Liver (tissue), 9 donors: ENCODE results near the gene UNC5A. TPM values are rescaled to one million over a fixed set of nuclear protein-coding genes. Genes with fewer than 3 reads are reported as not detected.

Experiments used
- DNase-seq: peaks from one replicate; pipeline ENCODE4 v3.0.0-alpha.2; 2017; ENCODE audit warnings: low spot score
- H3K27ac ChIP-seq, 2 donors: one replicate each; pipeline ENCODE4 v1.7.0; 2013; ENCODE audit warnings: inconsistent platforms in 2 of 2, low read length in 2 of 2, control low read depth in 1 of 2, low read depth in 1 of 2, mild to moderate bottlenecking in 1 of 2
- H3K27me3 ChIP-seq, 4 donors: one replicate each; pipeline versions ENCODE4 v1.6.1 to v1.7.0; 2013; ENCODE audit warnings: low read length in 3 of 4, inconsistent platforms in 1 of 4, mild to moderate bottlenecking in 1 of 4, moderate library complexity in 1 of 4; ENCODE audit not compliant: control insufficient read depth in 4 of 4, insufficient read depth in 4 of 4
- H3K36me3 ChIP-seq, 4 donors: one replicate each; pipeline versions ENCODE4 v1.6.1 to v1.7.0; 2013; ENCODE audit warnings: low read length in 3 of 4, mild to moderate bottlenecking in 3 of 4, low read depth in 1 of 4, moderate library complexity in 1 of 4; ENCODE audit not compliant: control insufficient read depth in 4 of 4, insufficient read depth in 3 of 4
- H3K4me1 ChIP-seq, 4 donors: one replicate each; pipeline versions ENCODE4 v1.6.1 to v1.7.0; 2013; ENCODE audit warnings: low read length in 3 of 4, mild to moderate bottlenecking in 3 of 4, moderate library complexity in 1 of 4; ENCODE audit not compliant: control insufficient read depth in 4 of 4, insufficient read depth in 4 of 4
- H3K4me3 ChIP-seq, 3 donors: one replicate each; pipeline versions ENCODE4 v1.6.1 to v1.7.0; 2013; ENCODE audit warnings: low read length in 3 of 3, control low read depth in 1 of 3, low read depth in 1 of 3, mild to moderate bottlenecking in 1 of 3
- H3K9ac ChIP-seq, 2 donors: one replicate each; pipeline ENCODE4 v1.7.0; 2013; ENCODE audit warnings: low read length in 2 of 2, mild to moderate bottlenecking in 2 of 2, moderate library complexity in 2 of 2, control low read depth in 1 of 2, low read depth in 1 of 2
- H3K9me3 ChIP-seq, 4 donors: one replicate each; pipeline versions ENCODE4 v1.6.1 to v1.7.0; 2013; ENCODE audit warnings: low read length in 3 of 4; ENCODE audit not compliant: control insufficient read depth in 4 of 4
- EGR1 ChIP-seq, 2 donors: IDR thresholded peaks; 2 replicates each; pipeline ENCODE4 v1.6.1; 2016 to 2018; ENCODE audit warnings: antibody characterized with exemption in 2 of 2, low read depth in 2 of 2
- FOXA1 ChIP-seq: IDR thresholded peaks from 2 replicates; pipeline ENCODE4 v1.6.1; 2016; ENCODE audit warnings: antibody characterized with exemption
- FOXA2 ChIP-seq: IDR thresholded peaks from 2 replicates; pipeline ENCODE4 v1.6.1; 2016; ENCODE audit warnings: antibody characterized with exemption
- GABPA ChIP-seq, 2 donors: IDR thresholded peaks in 1 of 2; conservative IDR thresholded peaks in 1 of 2; 2 replicates each; pipeline ENCODE4 v1.6.1; 2016; ENCODE audit warnings: antibody characterized with exemption in 2 of 2, mild to moderate bottlenecking in 1 of 2, moderate library complexity in 1 of 2
- HNF4A ChIP-seq, 2 donors: conservative IDR thresholded peaks; 2 replicates each; pipeline ENCODE4 v1.6.1; 2016; ENCODE audit warnings: antibody characterized with exemption in 2 of 2, mild to moderate bottlenecking in 2 of 2
- HNF4G ChIP-seq: IDR thresholded peaks from 2 replicates; pipeline ENCODE4 v1.6.1; 2016; ENCODE audit warnings: antibody characterized with exemption
- JUND ChIP-seq, 2 donors: IDR thresholded peaks; 2 replicates each; pipeline ENCODE4 v1.6.1; 2016; ENCODE audit warnings: antibody characterized with exemption in 2 of 2
- MAX ChIP-seq: IDR thresholded peaks from 2 replicates; pipeline ENCODE4 v1.6.1; 2016; ENCODE audit warnings: antibody characterized with exemption
- RAD21 ChIP-seq, 2 donors: IDR thresholded peaks; 2 replicates each; pipeline ENCODE4 v1.6.1; 2016; ENCODE audit warnings: antibody characterized with exemption in 2 of 2, mild to moderate bottlenecking in 2 of 2
- RXRA ChIP-seq, 2 donors: IDR thresholded peaks; 2 replicates each; pipeline ENCODE4 v1.6.1; 2017 to 2018; ENCODE audit warnings: antibody characterized with exemption in 2 of 2, mild to moderate bottlenecking in 1 of 2
- SP1 ChIP-seq: IDR thresholded peaks from 2 replicates; pipeline ENCODE4 v1.6.1; 2018; ENCODE audit warnings: antibody characterized with exemption, mild to moderate bottlenecking
- TAF1 ChIP-seq: conservative IDR thresholded peaks from 2 replicates; pipeline ENCODE4 v1.6.1; 2016; ENCODE audit warnings: antibody characterized with exemption, mild to moderate bottlenecking
- YY1 ChIP-seq: IDR thresholded peaks from 2 replicates; pipeline ENCODE4 v1.6.1; 2016; ENCODE audit warnings: antibody characterized with exemption, mild to moderate bottlenecking
- WGBS: extraction: QIAGEN DNeasy Blood & Tissue Kit; methylation state at CpG from one replicate; pipeline ENCODE4 v1.1.7; 2013; 5-methylcytosine and 5-hydroxymethylcytosine counted together
- polyA plus RNA-seq, 2 donors: library from polyadenylated mRNA; stranded (reverse) in 1 of 2; unstranded in 1 of 2; fragments of 200-250 nt in 1 of 2; fragments of >200 nt in 1 of 2; fragmentation: Nextera tagmentation in 1 of 2; extraction: Ambion mirVana in 1 of 2; gene quantifications; one replicate each; pipeline versions ENCODE4 v1.2.1 to v1.2.3, GENCODE V29; 2013 to 2015
- total RNA-seq, 2 donors: library from RNA; depleted of rRNA; stranded (reverse); fragments of >200 nt; gene quantifications; one replicate each; pipeline ENCODE4 v1.2.3, GENCODE V29; 2014
- TF ChIP-seq, protein P1 (sequence below): IDR thresholded peaks from 2 replicates; pipeline ENCODE4 v1.6.1; 2016; ENCODE audit warnings: antibody characterized with exemption
- TF ChIP-seq, protein P2 (sequence below): fragments of 150-350 bp; IDR thresholded peaks from 2 replicates; pipeline ENCODE4 v1.5.1; 2017; ENCODE audit warnings: improper control_type of control experiment, low read depth, low read length; ENCODE audit not compliant: missing input control
- TF ChIP-seq, protein P3 (sequence below): IDR thresholded peaks from 2 replicates; pipeline ENCODE4 v1.6.1; 2016; ENCODE audit warnings: antibody characterized with exemption, mild to moderate bottlenecking
- donor health status: healthy.
- donor health status: healthy.
- donor health status: healthy.
- donor health status: healthy.
- donor health status: healthy.

The UNC5A gene
- total and polyA plus RNA-seq, 4 donors = under 0.01 to 0.07 (median 0.03) TPM; not detected in 1

- H3K27me3 ChIP-seq = peaks cover 0 to 5% (median 0%) of the 10 kb centered on the region in 4 donors
- no peaks in the 10 kb centered on the region for H3K36me3 ChIP-seq
- DNase-seq = peak; percentile 24
- no peak overlapping the region for H3K9ac ChIP-seq
- TF ChIP-seq EGR1 (IDR thresholded peaks at IDR 0.05; ENCODE audit: low read depth in 2 of 2) (no peak), SP1 (no peak), GABPA (IDR thresholded peaks at IDR 0.05 in 1 of 2, conservative IDR thresholded peaks at IDR 0.05 in 1 of 2) (no peak), FOXA2 (no peak), YY1 (no peak), TAF1 (no peak), HNF4G (no peak), RXRA (IDR thresholded peaks at IDR 0.05) (no peak), HNF4A (conservative IDR thresholded peaks at IDR 0.05) (no peak), FOXA1 (no peak), RAD21 (IDR thresholded peaks at IDR 0.05) (no peak), MAX (no peak), JUND (IDR thresholded peaks at IDR 0.05) (no peak)
- TF ChIP-seq, protein P1, sequence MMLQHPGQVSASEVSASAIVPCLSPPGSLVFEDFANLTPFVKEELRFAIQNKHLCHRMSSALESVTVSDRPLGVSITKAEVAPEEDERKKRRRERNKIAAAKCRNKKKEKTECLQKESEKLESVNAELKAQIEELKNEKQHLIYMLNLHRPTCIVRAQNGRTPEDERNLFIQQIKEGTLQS = no peak
- TF ChIP-seq, protein P2, sequence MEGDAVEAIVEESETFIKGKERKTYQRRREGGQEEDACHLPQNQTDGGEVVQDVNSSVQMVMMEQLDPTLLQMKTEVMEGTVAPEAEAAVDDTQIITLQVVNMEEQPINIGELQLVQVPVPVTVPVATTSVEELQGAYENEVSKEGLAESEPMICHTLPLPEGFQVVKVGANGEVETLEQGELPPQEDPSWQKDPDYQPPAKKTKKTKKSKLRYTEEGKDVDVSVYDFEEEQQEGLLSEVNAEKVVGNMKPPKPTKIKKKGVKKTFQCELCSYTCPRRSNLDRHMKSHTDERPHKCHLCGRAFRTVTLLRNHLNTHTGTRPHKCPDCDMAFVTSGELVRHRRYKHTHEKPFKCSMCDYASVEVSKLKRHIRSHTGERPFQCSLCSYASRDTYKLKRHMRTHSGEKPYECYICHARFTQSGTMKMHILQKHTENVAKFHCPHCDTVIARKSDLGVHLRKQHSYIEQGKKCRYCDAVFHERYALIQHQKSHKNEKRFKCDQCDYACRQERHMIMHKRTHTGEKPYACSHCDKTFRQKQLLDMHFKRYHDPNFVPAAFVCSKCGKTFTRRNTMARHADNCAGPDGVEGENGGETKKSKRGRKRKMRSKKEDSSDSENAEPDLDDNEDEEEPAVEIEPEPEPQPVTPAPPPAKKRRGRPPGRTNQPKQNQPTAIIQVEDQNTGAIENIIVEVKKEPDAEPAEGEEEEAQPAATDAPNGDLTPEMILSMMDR = no peak
- TF ChIP-seq, protein P3, sequence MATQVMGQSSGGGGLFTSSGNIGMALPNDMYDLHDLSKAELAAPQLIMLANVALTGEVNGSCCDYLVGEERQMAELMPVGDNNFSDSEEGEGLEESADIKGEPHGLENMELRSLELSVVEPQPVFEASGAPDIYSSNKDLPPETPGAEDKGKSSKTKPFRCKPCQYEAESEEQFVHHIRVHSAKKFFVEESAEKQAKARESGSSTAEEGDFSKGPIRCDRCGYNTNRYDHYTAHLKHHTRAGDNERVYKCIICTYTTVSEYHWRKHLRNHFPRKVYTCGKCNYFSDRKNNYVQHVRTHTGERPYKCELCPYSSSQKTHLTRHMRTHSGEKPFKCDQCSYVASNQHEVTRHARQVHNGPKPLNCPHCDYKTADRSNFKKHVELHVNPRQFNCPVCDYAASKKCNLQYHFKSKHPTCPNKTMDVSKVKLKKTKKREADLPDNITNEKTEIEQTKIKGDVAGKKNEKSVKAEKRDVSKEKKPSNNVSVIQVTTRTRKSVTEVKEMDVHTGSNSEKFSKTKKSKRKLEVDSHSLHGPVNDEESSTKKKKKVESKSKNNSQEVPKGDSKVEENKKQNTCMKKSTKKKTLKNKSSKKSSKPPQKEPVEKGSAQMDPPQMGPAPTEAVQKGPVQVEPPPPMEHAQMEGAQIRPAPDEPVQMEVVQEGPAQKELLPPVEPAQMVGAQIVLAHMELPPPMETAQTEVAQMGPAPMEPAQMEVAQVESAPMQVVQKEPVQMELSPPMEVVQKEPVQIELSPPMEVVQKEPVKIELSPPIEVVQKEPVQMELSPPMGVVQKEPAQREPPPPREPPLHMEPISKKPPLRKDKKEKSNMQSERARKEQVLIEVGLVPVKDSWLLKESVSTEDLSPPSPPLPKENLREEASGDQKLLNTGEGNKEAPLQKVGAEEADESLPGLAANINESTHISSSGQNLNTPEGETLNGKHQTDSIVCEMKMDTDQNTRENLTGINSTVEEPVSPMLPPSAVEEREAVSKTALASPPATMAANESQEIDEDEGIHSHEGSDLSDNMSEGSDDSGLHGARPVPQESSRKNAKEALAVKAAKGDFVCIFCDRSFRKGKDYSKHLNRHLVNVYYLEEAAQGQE = no peak
- WGBS = 68% methylated on average over 21 of the region's 21 CpGs
- no peak overlapping the region for H3K27ac ChIP-seq
- no peaks in the 10 kb centered on the region for H3K4me1 ChIP-seq
- H3K4me3 ChIP-seq = no peak overlapping the region
- no peaks in the 10 kb centered on the region for H3K9me3 ChIP-seq
Measured at GRCh38 chr5:176776141-176776865, 34.1 kb upstream of the UNC5A start.

- no peaks in the 10 kb centered on the region for H3K9me3 ChIP-seq
- no peak for TF ChIP-seq RXRA (IDR thresholded peaks at IDR 0.05)
- no peak for TF ChIP-seq FOXA1
- TF ChIP-seq RAD21 (IDR thresholded peaks at IDR 0.05) = no peak
- TF ChIP-seq SP1 = no peak
- TF ChIP-seq YY1 = no peak
- H3K36me3 ChIP-seq = no peaks in the 10 kb centered on the region
- no peak overlapping the region for H3K4me3 ChIP-seq
- DNase-seq = no peak
- H3K4me1 ChIP-seq = no peaks in the 10 kb centered on the region
- 74% methylated on average over 8 of the region's 8 CpGs for WGBS
- no peak overlapping the region for H3K9ac ChIP-seq
- no peak overlapping the region for H3K27ac ChIP-seq
- H3K27me3 ChIP-seq = peaks cover 0 to 5% (median 0%) of the 10 kb centered on the region in 4 donors
Measured at GRCh38 chr5:176776916-176777315, 33.4 kb upstream of the UNC5A start.
